K562 (cell line): ENCODE measurements around the gene FOSL1. TPM values are rescaled to one million over a fixed set of nuclear protein-coding genes. Genes with fewer than 3 reads are reported as not detected.

Experiments used
- FOXA1 ChIP-seq: fragments of 450-650 bp; IDR thresholded peaks from 2 replicates; pipeline ENCODE4 v1.6.1; 2016; ENCODE audit warnings: mild to moderate bottlenecking, borderline replicate concordance
- HDAC3 ChIP-seq: fragments of 450-650 bp; IDR thresholded peaks from 2 replicates; pipeline ENCODE4 v1.6.1; 2018; ENCODE audit warnings: borderline replicate concordance, mild to moderate bottlenecking, moderate library complexity; ENCODE audit not compliant: partially characterized antibody
- MAFF ChIP-seq: IDR thresholded peaks from 2 replicates; pipeline ENCODE4 v1.6.1; 2012; ENCODE audit warnings: low read length, improper control_type of control experiment
- MXI1 ChIP-seq: IDR thresholded peaks from 2 replicates; pipeline ENCODE4 v1.6.1; 2011; ENCODE audit warnings: low read depth, mild to moderate bottlenecking, improper control_type of control experiment, low read length
- PRPF4 ChIP-seq: fragments of 200-400 bp; formaldehyde crosslinking; IDR thresholded peaks from one replicate; pipeline ENCODE4 v1.6.1; 2017; ENCODE audit warnings: low read length, low read depth, mild to moderate bottlenecking; ENCODE audit not compliant: insufficient read depth, poor library complexity, severe bottlenecking
- RFX7 ChIP-seq: fragments of 250-450 bp; sonication (Bioruptor Pico); IDR thresholded peaks from 2 replicates; pipeline ENCODE4 v1.5.1; 2021; ENCODE audit warnings: mild to moderate bottlenecking
- SP2 ChIP-seq: IDR thresholded peaks from 2 replicates; pipeline ENCODE4 v1.6.1; 2011; ENCODE audit warnings: mild to moderate bottlenecking, low read depth, low read length, moderate library complexity; ENCODE audit not compliant: poor library complexity, severe bottlenecking; ENCODE audit errors: extremely low read depth
- ZBTB26 ChIP-seq: fragments of 450-650 bp; formaldehyde crosslinking; IDR thresholded peaks from 2 replicates; pipeline ENCODE4 v1.4.0; 2022; ENCODE audit warnings: missing genetic modification characterization
- ZNF23 ChIP-seq: fragments of 250-450 bp; sonication (Bioruptor Pico); IDR thresholded peaks from 2 replicates; pipeline ENCODE4 v1.4.0; 2020; ENCODE audit warnings: mild to moderate bottlenecking
- ZNF3 ChIP-seq: fragments of 250-450 bp; sonication (Bioruptor Pico); IDR thresholded peaks from 2 replicates; pipeline ENCODE4 v1.5.0; 2021; ENCODE audit warnings: mild to moderate bottlenecking, moderate library complexity
- ZNF354B ChIP-seq: fragments of 250-450 bp; sonication (Bioruptor Pico); IDR thresholded peaks from 2 replicates; pipeline ENCODE4 v1.4.0; 2020
- ZZZ3 ChIP-seq: fragments of 450-650 bp; IDR thresholded peaks from 2 replicates; pipeline ENCODE4 v1.6.1; 2016; ENCODE audit warnings: antibody characterized with exemption, mild to moderate bottlenecking, moderate library complexity
- polyA plus RNA-seq, 8 experiments: library from polyadenylated mRNA; depleted of rRNA in 4 of 8; stranded (reverse) in 5 of 8; unstranded in 3 of 8; fragments of >200 nt; fragmentation: Nextera tagmentation in 2 of 8; fragmentation: Illumina TruSeq in 1 of 8; extraction: Ambion mirVana in 2 of 8; extraction: Trizol in 1 of 8; gene quantifications; 2 replicates each; pipeline versions ENCODE4 v1.2.1 to v1.2.3, GENCODE V29; 2011 to 2014; ENCODE audit warnings: inconsistent platforms in 1 of 8, missing spikeins in 1 of 8
- total RNA-seq, 7 experiments: library from RNA; depleted of rRNA in 6 of 7; stranded (reverse); fragments of >200 nt in 6 of 7; fragmentation: Illumina TruSeq in 2 of 7; extraction: Trizol in 2 of 7; gene quantifications; 2 replicates each; pipeline versions ENCODE4 v1.2.1 to v1.2.3, GENCODE V29; 2011 to 2021; ENCODE audit warnings: low replicate concordance in 1 of 7
- TF ChIP-seq, protein P1 (sequence below): fragments of 450-650 bp; IDR thresholded peaks from 2 replicates; pipeline ENCODE4 v1.6.1; 2014; ENCODE audit warnings: low read depth, mild to moderate bottlenecking, moderate library complexity, borderline replicate concordance
- TF ChIP-seq, protein P2 (sequence below), 2 experiments: fragments of 450-650 bp; formaldehyde crosslinking in 1 of 2; IDR thresholded peaks; 2 replicates each; pipeline versions ENCODE4 v1.4.0 to v1.6.1; 2014 to 2020; ENCODE audit warnings: mild to moderate bottlenecking in 2 of 2, borderline replicate concordance in 1 of 2, low read depth in 1 of 2
- TF ChIP-seq, protein P3 (sequence below), 2 experiments: fragments of 450-650 bp in 1 of 2; sonication (generic) in 1 of 2; formaldehyde crosslinking; conservative IDR thresholded peaks; 2 replicates each; pipeline versions ENCODE4 v1.4.0 to v1.8.1; 2020 to 2022; ENCODE audit warnings: mild to moderate bottlenecking in 1 of 2, missing genetic modification reagents in 1 of 2

Gene FOSL1
- total and polyA plus RNA-seq, 9 of the 15 experiments (the other 6 are each of a cell fraction or from before 2014, with no cell fraction given), result 3.5 to 39.6 (median 10.0) TPM

GRCh38 chr11:65860278-65861164 is 39.7 kb downstream of the FOSL1 start, which contains the start of gene MUS81 (continued):
- TF ChIP-seq, protein P1, sequence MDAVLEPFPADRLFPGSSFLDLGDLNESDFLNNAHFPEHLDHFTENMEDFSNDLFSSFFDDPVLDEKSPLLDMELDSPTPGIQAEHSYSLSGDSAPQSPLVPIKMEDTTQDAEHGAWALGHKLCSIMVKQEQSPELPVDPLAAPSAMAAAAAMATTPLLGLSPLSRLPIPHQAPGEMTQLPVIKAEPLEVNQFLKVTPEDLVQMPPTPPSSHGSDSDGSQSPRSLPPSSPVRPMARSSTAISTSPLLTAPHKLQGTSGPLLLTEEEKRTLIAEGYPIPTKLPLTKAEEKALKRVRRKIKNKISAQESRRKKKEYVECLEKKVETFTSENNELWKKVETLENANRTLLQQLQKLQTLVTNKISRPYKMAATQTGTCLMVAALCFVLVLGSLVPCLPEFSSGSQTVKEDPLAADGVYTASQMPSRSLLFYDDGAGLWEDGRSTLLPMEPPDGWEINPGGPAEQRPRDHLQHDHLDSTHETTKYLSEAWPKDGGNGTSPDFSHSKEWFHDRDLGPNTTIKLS, result 0 out of 2 replicates have a peak, but pooled peaks have one; percentile 23
- no peak for TF ChIP-seq ZBTB26 (CRISPR knock-in tag)
- TF ChIP-seq MAFF, result no peak
- no peak for TF ChIP-seq ZZZ3
- TF ChIP-seq, protein P2, sequence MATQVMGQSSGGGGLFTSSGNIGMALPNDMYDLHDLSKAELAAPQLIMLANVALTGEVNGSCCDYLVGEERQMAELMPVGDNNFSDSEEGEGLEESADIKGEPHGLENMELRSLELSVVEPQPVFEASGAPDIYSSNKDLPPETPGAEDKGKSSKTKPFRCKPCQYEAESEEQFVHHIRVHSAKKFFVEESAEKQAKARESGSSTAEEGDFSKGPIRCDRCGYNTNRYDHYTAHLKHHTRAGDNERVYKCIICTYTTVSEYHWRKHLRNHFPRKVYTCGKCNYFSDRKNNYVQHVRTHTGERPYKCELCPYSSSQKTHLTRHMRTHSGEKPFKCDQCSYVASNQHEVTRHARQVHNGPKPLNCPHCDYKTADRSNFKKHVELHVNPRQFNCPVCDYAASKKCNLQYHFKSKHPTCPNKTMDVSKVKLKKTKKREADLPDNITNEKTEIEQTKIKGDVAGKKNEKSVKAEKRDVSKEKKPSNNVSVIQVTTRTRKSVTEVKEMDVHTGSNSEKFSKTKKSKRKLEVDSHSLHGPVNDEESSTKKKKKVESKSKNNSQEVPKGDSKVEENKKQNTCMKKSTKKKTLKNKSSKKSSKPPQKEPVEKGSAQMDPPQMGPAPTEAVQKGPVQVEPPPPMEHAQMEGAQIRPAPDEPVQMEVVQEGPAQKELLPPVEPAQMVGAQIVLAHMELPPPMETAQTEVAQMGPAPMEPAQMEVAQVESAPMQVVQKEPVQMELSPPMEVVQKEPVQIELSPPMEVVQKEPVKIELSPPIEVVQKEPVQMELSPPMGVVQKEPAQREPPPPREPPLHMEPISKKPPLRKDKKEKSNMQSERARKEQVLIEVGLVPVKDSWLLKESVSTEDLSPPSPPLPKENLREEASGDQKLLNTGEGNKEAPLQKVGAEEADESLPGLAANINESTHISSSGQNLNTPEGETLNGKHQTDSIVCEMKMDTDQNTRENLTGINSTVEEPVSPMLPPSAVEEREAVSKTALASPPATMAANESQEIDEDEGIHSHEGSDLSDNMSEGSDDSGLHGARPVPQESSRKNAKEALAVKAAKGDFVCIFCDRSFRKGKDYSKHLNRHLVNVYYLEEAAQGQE (IDR thresholded peaks at IDR 0.05; ENCODE audit: borderline replicate concordance), result peak; percentile 74
- TF ChIP-seq, protein P2 (CRISPR knock-in tag; IDR thresholded peaks at IDR 0.05; ENCODE audit: low read depth), result no peak
- TF ChIP-seq MXI1, result no peak
- no peak for TF ChIP-seq ZNF3 (CRISPR knock-in tag)
- TF ChIP-seq ZNF354B (CRISPR knock-in tag), result no peak
- TF ChIP-seq FOXA1, result no peak
- TF ChIP-seq SP2, result peak; percentile 79
- peak; percentile 76 for TF ChIP-seq PRPF4
- TF ChIP-seq RFX7 (CRISPR knock-in tag), result no peak
- TF ChIP-seq, protein P3, sequence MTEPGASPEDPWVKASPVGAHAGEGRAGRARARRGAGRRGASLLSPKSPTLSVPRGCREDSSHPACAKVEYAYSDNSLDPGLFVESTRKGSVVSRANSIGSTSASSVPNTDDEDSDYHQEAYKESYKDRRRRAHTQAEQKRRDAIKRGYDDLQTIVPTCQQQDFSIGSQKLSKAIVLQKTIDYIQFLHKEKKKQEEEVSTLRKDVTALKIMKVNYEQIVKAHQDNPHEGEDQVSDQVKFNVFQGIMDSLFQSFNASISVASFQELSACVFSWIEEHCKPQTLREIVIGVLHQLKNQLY (CRISPR knock-in tag; conservative IDR thresholded peaks at IDR 0.05), result peak in 1 of 2 experiments; percentile 80; a peak in 1 of 4 replicates
- TF ChIP-seq HDAC3, result peak; percentile 13
- TF ChIP-seq ZNF23, result no peak
